Naive thymus-derived CD4-positive, alpha-beta T cell (primary cell): Measurements from ENCODE around the gene THOC7. TPM values are rescaled to one million over a fixed set of nuclear protein-coding genes. Genes with fewer than 3 reads are reported as not detected.

Experiments
- ATAC-seq: fragments of 150-1000 bp; cut with Tn5 transposase; 2 replicates; pipeline ENCODE4 v1.10.0; 2021; ENCODE audit warnings: mild to moderate bottlenecking, moderate library complexity
- CTCF ChIA-PET: fragments of 350-600 bp; sonication (Branson Sonifier 250); formaldehyde crosslinking; loops from one replicate; lab custom pipeline; 2021; ENCODE audit warnings: antibody characterized with exemption; lab: Charles Lee
- POLR2A ChIA-PET: fragments of 350-600 bp; sonication (Branson Sonifier 250); formaldehyde crosslinking; loops from one replicate; lab custom pipeline; 2021; ENCODE audit warnings: antibody characterized with exemption, inconsistent platforms; lab: Charles Lee
- DNase-seq, 9 donors: peaks; one replicate each; pipeline versions ENCODE4 v3.0.0 to v3.0.0-alpha.2; 2020 to 2022; ENCODE audit warnings: mixed read lengths in 1 of 9
- H3K27ac ChIP-seq: one replicate; pipeline ENCODE4 v1.7.0; 2013; ENCODE audit warnings: mild to moderate bottlenecking, low read depth, low read length, moderate library complexity
- H3K27me3 ChIP-seq, 2 donors: one replicate each; pipeline ENCODE4 v1.7.0; 2013; ENCODE audit warnings: low read length in 2 of 2, mild to moderate bottlenecking in 2 of 2, moderate library complexity in 2 of 2; ENCODE audit not compliant: control insufficient read depth in 2 of 2, insufficient read depth in 2 of 2
- H3K36me3 ChIP-seq, 3 experiments: 1 replicate in 2 of 3; 2 replicates in 1 of 3; pipeline ENCODE4 v1.7.0; 2013; ENCODE audit warnings: low read length in 3 of 3, mild to moderate bottlenecking in 3 of 3, moderate library complexity in 1 of 3; ENCODE audit not compliant: insufficient read depth in 3 of 3, control insufficient read depth in 2 of 3
- H3K4me1 ChIP-seq, 2 donors: one replicate each; pipeline ENCODE4 v1.7.0; 2013; ENCODE audit warnings: low read length in 2 of 2, mild to moderate bottlenecking in 2 of 2, moderate library complexity in 1 of 2; ENCODE audit not compliant: control insufficient read depth in 2 of 2, insufficient read depth in 2 of 2
- H3K4me3 ChIP-seq: 2 replicates; pipeline ENCODE4 v1.7.0; 2013; ENCODE audit warnings: mild to moderate bottlenecking, low read length
- H3K9me3 ChIP-seq, 3 experiments: 1 replicate in 2 of 3; 2 replicates in 1 of 3; pipeline ENCODE4 v1.7.0; 2013; ENCODE audit warnings: low read length in 3 of 3; ENCODE audit not compliant: control insufficient read depth in 2 of 3
- H3K27ac Mint-ChIP-seq, 9 donors: one replicate each; pipeline ENCODE4 v1.8.0; 2020 to 2022; ENCODE audit warnings: mixed read lengths in 9 of 9, mild to moderate bottlenecking in 8 of 9, moderate library complexity in 5 of 9, inconsistent platforms in 2 of 9
- H3K27me3 Mint-ChIP-seq, 5 donors: one replicate each; pipeline ENCODE4 v1.8.0; 2021 to 2022; ENCODE audit warnings: mixed read lengths in 5 of 5, mild to moderate bottlenecking in 1 of 5
- H3K36me3 Mint-ChIP-seq, 5 donors: one replicate each; pipeline ENCODE4 v1.8.0; 2020 to 2022; ENCODE audit warnings: mixed read lengths in 5 of 5, mild to moderate bottlenecking in 3 of 5, inconsistent platforms in 1 of 5
- H3K4me1 Mint-ChIP-seq, 7 donors: one replicate each; pipeline ENCODE4 v1.8.0; 2020 to 2022; ENCODE audit warnings: mixed read lengths in 7 of 7, mild to moderate bottlenecking in 3 of 7, inconsistent platforms in 1 of 7
- H3K4me3 Mint-ChIP-seq, 10 donors: one replicate each; pipeline ENCODE4 v1.8.0; 2020 to 2022; ENCODE audit warnings: mild to moderate bottlenecking in 10 of 10, mixed read lengths in 10 of 10, moderate library complexity in 6 of 10, inconsistent platforms in 2 of 10
- H3K9me3 Mint-ChIP-seq, 11 donors: one replicate each; pipeline ENCODE4 v1.8.0; 2020 to 2022; ENCODE audit warnings: mixed read lengths in 11 of 11, mild to moderate bottlenecking in 4 of 11, inconsistent platforms in 1 of 11, moderate library complexity in 1 of 11
- intact Hi-C, 2 donors: fragments of 100-400 bp; cut with micrococcal nuclease; formaldehyde crosslinking; loops; one replicate each; pipeline ENCODE4 v1.15.1; 2023
- polyA plus RNA-seq, 2 donors: library from polyadenylated mRNA; unstranded; fragments of 300-500 nt; fragmentation: Illumina TruSeq; gene quantifications; one replicate each; pipeline ENCODE4 v1.2.3, GENCODE V29; 2021
- total RNA-seq, 6 experiments: library from RNA in 5 of 6; stranded (reverse) in 5 of 6; gene quantifications; 1 replicate in 5 of 6; 2 replicates in 1 of 6; pipeline ENCODE4 v1.2.3 and lab custom pipeline; 2021 to 2026

THOC7 gene
- total and polyA plus RNA-seq, 7 experiments from 2014 or later = 24.6 to 113 (median 41.6) TPM

- Mint-ChIP-seq H3K4me1 (peaks cover 39 to 91% (median 79%) of the 10 kb centered on the region in 7 donors), H3K9me3 (no peaks in the 10 kb centered on the region), H3K27ac (no peak overlapping the region), H3K36me3 (no peaks in the 10 kb centered on the region), H3K27me3 (no peaks in the 10 kb centered on the region), H3K4me3 (no peak overlapping the region)
- Histone ChIP-seq H3K36me3 (no peaks in the 10 kb centered on the region), H3K9me3 (no peaks in the 10 kb centered on the region), H3K4me1 (peaks cover 0 to 16% of the 10 kb centered on the region in 2 donors), H3K27ac (no peak overlapping the region), H3K27me3 (no peaks in the 10 kb centered on the region), H3K4me3 (no peak overlapping the region)
- ATAC-seq (no peak), DNase-seq (no peak)
- ChIA-PET CTCF (no interaction called here), POLR2A (no interaction called here)
- intact Hi-C loops = loop anchor here in 1 of 2 donors (2.0 kb wide), 1 partner anchor 18 kb away; no protein-coding TSS in a partner anchor
These were observed 11.2 kb upstream of the THOC7 start for GRCh38 chr3:63874769-63875168.

DNA sequence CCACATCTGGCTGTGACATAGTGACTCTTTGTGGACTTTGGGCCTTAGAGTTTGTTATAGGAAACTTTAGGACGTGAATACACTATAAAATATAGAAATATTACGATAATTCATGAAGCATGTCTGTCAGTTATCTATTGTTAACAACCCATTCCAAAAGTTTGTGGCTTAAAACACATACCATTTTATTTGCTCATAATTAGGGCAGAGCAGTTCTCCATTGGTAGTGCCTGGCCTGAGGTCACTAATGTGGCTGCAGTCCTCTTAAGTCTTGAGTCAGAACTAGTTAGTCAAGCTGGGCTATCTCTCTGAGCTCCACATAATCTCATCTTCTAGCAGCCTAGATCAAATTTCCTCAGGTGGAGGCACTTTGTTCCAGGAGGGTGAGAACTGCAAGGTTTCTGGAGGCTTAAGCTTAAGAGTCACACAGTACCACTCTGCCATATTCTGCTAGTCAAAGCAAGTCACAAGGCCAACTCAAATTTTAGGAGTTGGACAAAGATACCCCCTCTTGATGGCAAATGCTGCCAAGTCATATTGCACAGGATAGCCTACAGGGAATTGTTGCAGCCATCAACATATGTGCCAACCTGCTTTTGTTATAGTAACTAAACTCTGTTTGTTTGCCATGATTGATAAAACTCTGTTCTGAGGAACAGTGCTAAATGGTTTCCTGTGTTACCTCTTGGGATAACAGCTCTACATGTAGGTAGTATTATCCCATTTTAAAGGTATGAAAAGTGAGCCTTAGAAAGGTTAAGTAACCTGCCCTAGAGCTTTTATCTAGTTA is 8.7 kb upstream of the THOC7 start:
- Mint-ChIP-seq H3K4me1 (peaks cover 34 to 87% (median 76%) of the 10 kb centered on the region in 7 donors), H3K27me3 (no peaks in the 10 kb centered on the region), H3K4me3 (no peak overlapping the region), H3K9me3 (no peaks in the 10 kb centered on the region), H3K27ac (no peak overlapping the region), H3K36me3 (peaks cover 0 to 4% (median 0%) of the 10 kb centered on the region in 5 donors)
- POLR2A ChIA-PET = interaction anchor here (0.6 kb wide), 1 partner anchor 11 kb away, joined by 3 read pairs; no protein-coding TSS in a partner anchor
- no peaks in the 10 kb centered on the region for H3K36me3 ChIP-seq
- no peak overlapping the region for H3K27ac ChIP-seq
- intact Hi-C loops = no loop called here
- CTCF ChIA-PET = no interaction called here
- H3K4me1 ChIP-seq = peaks cover 2 to 6% of the 10 kb centered on the region in 2 donors
- no peaks in the 10 kb centered on the region for H3K9me3 ChIP-seq
- no peak for DNase-seq
- ATAC-seq = no peak
- H3K4me3 ChIP-seq = no peak overlapping the region
- H3K27me3 ChIP-seq = no peaks in the 10 kb centered on the region

- no peak overlapping the region for H3K4me3 ChIP-seq
- peaks cover 31 to 84% (median 74%) of the 10 kb centered on the region in 7 donors for H3K4me1 Mint-ChIP-seq
- no peaks in the 10 kb centered on the region for H3K27me3 ChIP-seq
- H3K27ac Mint-ChIP-seq = no peak overlapping the region
- no peak overlapping the region for H3K27ac ChIP-seq
- no peak overlapping the region for H3K4me3 Mint-ChIP-seq
- H3K27me3 Mint-ChIP-seq = no peaks in the 10 kb centered on the region
- intact Hi-C loops = no loop called here
- H3K9me3 Mint-ChIP-seq = no peaks in the 10 kb centered on the region
- POLR2A ChIA-PET = no interaction called here
- CTCF ChIA-PET = no interaction called here
- H3K36me3 ChIP-seq = no peaks in the 10 kb centered on the region
- no peak for ATAC-seq
- H3K36me3 Mint-ChIP-seq = peaks cover 0 to 9% (median 7%) of the 10 kb centered on the region in 5 donors
- H3K9me3 ChIP-seq = no peaks in the 10 kb centered on the region
- no peak for DNase-seq
- H3K4me1 ChIP-seq = peaks cover 0 to 6% of the 10 kb centered on the region in 2 donors
These were observed 7.0 kb upstream of the THOC7 start for GRCh38 chr3:63870615-63871005.

- Histone ChIP-seq H3K27me3 (no peaks in the 10 kb centered on the region), H3K4me3 (no peak overlapping the region), H3K4me1 (peaks cover 4 to 6% of the 10 kb centered on the region in 2 donors), H3K27ac (no peak overlapping the region), H3K36me3 (no peaks in the 10 kb centered on the region), H3K9me3 (no peaks in the 10 kb centered on the region)
- no peak for DNase-seq
- Mint-ChIP-seq H3K27me3 (no peaks in the 10 kb centered on the region), H3K4me3 (no peak overlapping the region), H3K36me3 (peaks cover 0 to 10% (median 8%) of the 10 kb centered on the region in 5 donors), H3K27ac (no peak overlapping the region), H3K9me3 (no peaks in the 10 kb centered on the region), H3K4me1 (peaks cover 31 to 84% (median 72%) of the 10 kb centered on the region in 7 donors)
- ChIA-PET POLR2A (no interaction called here), CTCF (interaction anchor here (0.9 kb wide), 1 partner anchor 123 kb away, joined by 3 read pairs; no protein-coding TSS in a partner anchor)
- ATAC-seq = no peak
- intact Hi-C loops = no loop called here
These were observed 6.5 kb upstream of the THOC7 start for GRCh38 chr3:63869940-63870614.

GRCh38 chr3:63867225-63867624 is 3.6 kb upstream of the THOC7 start:
- H3K27ac Mint-ChIP-seq = peak overlapping the region in 4 of 9 donors; percentile 4 to 51 (median 39)
- H3K4me3 Mint-ChIP-seq = peak overlapping the region in 2 of 10 donors; percentile 16 to 47

DNA sequence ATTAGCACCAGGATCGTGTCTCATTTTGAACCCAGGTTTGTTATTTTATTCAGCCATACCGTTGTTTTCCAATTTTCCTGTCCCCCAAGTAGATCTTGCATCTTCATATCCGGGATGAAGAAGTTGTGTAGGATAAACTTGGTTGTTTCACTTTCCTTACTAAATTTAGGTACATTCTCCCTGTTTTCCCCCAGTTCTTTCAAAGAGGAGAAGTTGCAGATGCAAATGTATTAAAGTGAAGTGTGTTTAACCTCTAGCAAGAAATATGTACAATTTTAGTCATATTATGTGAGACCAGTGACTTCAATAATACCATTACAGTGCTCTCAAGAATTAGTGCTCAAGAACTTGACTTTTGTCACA is 1.3 kb upstream of the THOC7 start:
- Mint-ChIP-seq H3K27ac (peak overlapping the region; percentile 81 to 95 (median 93)), H3K27me3 (no peaks in the 10 kb centered on the region), H3K9me3 (no peaks in the 10 kb centered on the region), H3K4me1 (peaks cover 38 to 76% (median 65%) of the 10 kb centered on the region in 7 donors), H3K4me3 (peak overlapping the region; percentile 81 to 95 (median 92)), H3K36me3 (peaks cover 0 to 19% (median 8%) of the 10 kb centered on the region in 5 donors)
- CTCF ChIA-PET = no interaction called here
- intact Hi-C loops = loop anchor here in 1 of 2 donors (1.0 to 5.0 kb wide), 2 partner anchors 47 to 102 kb away; partner anchors contain the start of gene SCAANT1
- Histone ChIP-seq H3K4me1 (peaks cover 14 to 17% of the 10 kb centered on the region in 2 donors), H3K9me3 (no peaks in the 10 kb centered on the region), H3K27ac (peak overlapping the region; percentile 76), H3K36me3 (peaks cover 0 to 5% (median 0%) of the 10 kb centered on the region in 3 experiments), H3K27me3 (no peaks in the 10 kb centered on the region), H3K4me3 (peak overlapping the region; percentile 64)
- ATAC-seq (no peak), DNase-seq (peak in 1 of 9 donors; percentile 4)
- POLR2A ChIA-PET = no interaction called here

More at GRCh38 chr3:63867225-63867624, 3.6 kb upstream of the THOC7 start:
- Histone ChIP-seq H3K27ac (no peak overlapping the region), H3K27me3 (no peaks in the 10 kb centered on the region), H3K9me3 (no peaks in the 10 kb centered on the region), H3K36me3 (peaks cover 0 to 5% (median 0%) of the 10 kb centered on the region in 3 experiments), H3K4me3 (no peak overlapping the region), H3K4me1 (peaks cover 14 to 17% of the 10 kb centered on the region in 2 donors)
- CTCF ChIA-PET = no interaction called here
- DNase-seq (no peak), ATAC-seq (no peak)
- intact Hi-C loops = no loop called here
- H3K4me1 Mint-ChIP-seq = peaks cover 37 to 75% (median 63%) of the 10 kb centered on the region in 7 donors
- POLR2A ChIA-PET = no interaction called here
- peaks cover 0 to 19% (median 8%) of the 10 kb centered on the region in 5 donors for H3K36me3 Mint-ChIP-seq
- H3K27me3 Mint-ChIP-seq = no peaks in the 10 kb centered on the region
- H3K9me3 Mint-ChIP-seq = no peaks in the 10 kb centered on the region
